ENCODE data around the gene C1QA.

Gene C1QA

GRCh38 chr1:22636353-22636752 is at the start of gene C1QA:
Gene C1QA (plus strand): TSS chr1:22636628. CDS start chr1:22637617, 989 bp downstream.
- no peak for DNase-seq (ENCODE audit: low read depth)
- no peak for TF ChIP-seq CTCF (IDR thresholded peaks at IDR 0.05; ENCODE audit: insufficient read depth, low read depth, low read length, missing control alignments)
- no peak within 1 kb of the TSS for H3K4me3 ChIP-seq (ENCODE audit: low read length)

GRCh38 chr1:22587247-22587646 is 49.2 kb upstream of the C1QA start:
- no peak for DNase-seq (ENCODE audit: low read depth)
- no peak for TF ChIP-seq CTCF (IDR thresholded peaks at IDR 0.05; ENCODE audit: insufficient read depth, low read depth, low read length, missing control alignments)
- no peak overlapping the region for H3K4me3 ChIP-seq (ENCODE audit: low read length)

- no peak for TF ChIP-seq CTCF (IDR thresholded peaks at IDR 0.05; ENCODE audit: insufficient read depth, low read depth, low read length, missing control alignments)
- no peak for DNase-seq (ENCODE audit: low read depth)
- no peak overlapping the region for H3K4me3 ChIP-seq (ENCODE audit: low read length)
Observed at GRCh38 chr1:22588899-22589422, 47.5 kb upstream of the C1QA start.

- no peak for TF ChIP-seq CTCF (IDR thresholded peaks at IDR 0.05; ENCODE audit: insufficient read depth, low read depth, low read length, missing control alignments)
- H3K4me3 ChIP-seq (ENCODE audit: low read length), result no peak overlapping the region
- DNase-seq (ENCODE audit: low read depth), result no peak
Observed at GRCh38 chr1:22591576-22591975, 44.9 kb upstream of the C1QA start.

GRCh38 chr1:22592051-22592450 is 44.4 kb upstream of the C1QA start:
- no peak for TF ChIP-seq CTCF (IDR thresholded peaks at IDR 0.05; ENCODE audit: insufficient read depth, low read depth, low read length, missing control alignments)
- no peak overlapping the region for H3K4me3 ChIP-seq (ENCODE audit: low read length)
- no peak for DNase-seq (ENCODE audit: low read depth)

- no peak overlapping the region for H3K4me3 ChIP-seq (ENCODE audit: low read length)
- DNase-seq (ENCODE audit: low read depth), result peak; percentile 19
- TF ChIP-seq CTCF (IDR thresholded peaks at IDR 0.05; ENCODE audit: insufficient read depth, low read depth, low read length, missing control alignments), result no peak
Observed at GRCh38 chr1:22592919-22593790, 43.3 kb upstream of the C1QA start.
